Glomerular endothelial cell (primary cell): ENCODE data around the gene FREY1. TPM values are rescaled to one million over a fixed set of nuclear protein-coding genes. Genes with fewer than 3 reads are reported as not detected.

ENCODE experiments used
- DNase-seq: peaks from one replicate; pipeline ENCODE4 v3.0.0-alpha.2; 2011; ENCODE audit warnings: low read depth, low spot score; ENCODE audit errors: extremely low read depth
- total RNA-seq: library from RNA; depleted of rRNA; stranded (reverse); fragments of >200 nt; gene quantifications from 2 replicates; pipeline ENCODE4 v1.2.3, GENCODE V29; 2015

Gene FREY1
- total RNA-seq, result 0.29 TPM in 1 of 2 replicates, not detected in the other

GRCh38 chr11:45906965-45907611 lies at the start of gene FREY1:
Gene FREY1 (minus strand): TSS chr11:45907271. CDS start chr11:45907245, 26 bp downstream.
- no peak for DNase-seq

GRCh38 chr11:45949992-45950407 lies 42.9 kb upstream of the FREY1 start:
- DNase-seq, result no peak

- DNase-seq, result no peak
Observed at GRCh38 chr11:45948356-45948755, 41.3 kb upstream of the FREY1 start.

GRCh38 chr11:45947885-45948284 lies 40.8 kb upstream of the FREY1 start:
- DNase-seq, result no peak

GRCh38 chr11:45945397-45945999 lies 38.4 kb upstream of the FREY1 start:
- no peak for DNase-seq

- no peak for DNase-seq
Observed at GRCh38 chr11:45942381-45942780, 35.3 kb upstream of the FREY1 start.

GRCh38 chr11:45941285-45941684 lies 34.2 kb upstream of the FREY1 start:
- DNase-seq, result no peak

- no peak for DNase-seq
Observed at GRCh38 chr11:45939836-45940235, 32.8 kb upstream of the FREY1 start.

- no peak for DNase-seq
Observed at GRCh38 chr11:45937916-45938315, 30.8 kb upstream of the FREY1 start.

GRCh38 chr11:45936511-45937054 lies 29.5 kb upstream of the FREY1 start:
- DNase-seq, result no peak

GRCh38 chr11:45935349-45936064 lies 28.4 kb upstream of the FREY1 start:
- no peak for DNase-seq

GRCh38 chr11:45934580-45935318 lies 27.7 kb upstream of the FREY1 start:
- no peak for DNase-seq

- no peak for DNase-seq
Observed at GRCh38 chr11:45933846-45934579, 26.9 kb upstream of the FREY1 start.

- DNase-seq, result no peak
Observed at GRCh38 chr11:45933131-45933831, 26.2 kb upstream of the FREY1 start.

GRCh38 chr11:45932217-45932616 lies 25.1 kb upstream of the FREY1 start:
- DNase-seq, result no peak

GRCh38 chr11:45931739-45932138 lies 24.7 kb upstream of the FREY1 start:
- no peak for DNase-seq

GRCh38 chr11:45930951-45931570 lies 24.0 kb upstream of the FREY1 start:
- no peak for DNase-seq

- no peak for DNase-seq
Observed at GRCh38 chr11:45930031-45930794, 23.1 kb upstream of the FREY1 start.
